Measurements from ENCODE around the gene LDLRAD3. TPM values are rescaled to one million over a fixed set of nuclear protein-coding genes. Genes with fewer than 3 reads are reported as not detected.

Gene LDLRAD3
- total RNA-seq, 1 donor from 2014 or later = 3.9 TPM

GRCh38 chr11:36270701-36271100 lies 326.8 kb downstream of the LDLRAD3 start:
- no peak for DNase-seq (ENCODE audit: low read depth)

DNA sequence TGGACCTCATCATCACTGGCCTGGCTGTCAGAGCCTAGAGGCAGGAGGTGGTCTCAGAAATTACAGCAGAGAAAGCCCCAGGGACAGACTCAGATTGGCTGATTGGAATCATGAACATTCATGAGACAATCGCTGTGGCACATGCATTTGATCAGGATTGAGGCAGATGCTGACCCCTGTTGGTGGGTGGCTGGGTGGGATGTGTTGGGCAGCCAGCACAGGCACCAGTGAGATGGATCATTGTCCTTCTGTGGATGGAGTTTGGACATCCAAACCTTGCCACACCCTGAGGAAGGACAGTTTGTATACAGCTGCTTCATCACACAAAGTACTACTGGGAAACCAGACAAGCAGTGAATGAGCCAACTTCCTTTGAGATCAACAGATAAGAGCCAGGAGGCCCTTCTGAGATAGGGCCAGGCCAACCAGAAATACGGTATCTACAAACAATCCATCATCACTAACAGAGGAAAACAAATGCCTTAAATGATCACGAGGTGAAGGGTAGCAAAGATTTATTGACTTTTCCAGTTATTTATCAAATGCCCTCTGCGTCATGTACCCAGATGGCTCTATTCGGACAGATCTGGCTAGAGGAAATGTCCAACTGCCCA lies 328.0 kb downstream of the LDLRAD3 start:
- no peak for DNase-seq (ENCODE audit: low read depth)

GRCh38 chr11:36273110-36273509 lies 329.2 kb downstream of the LDLRAD3 start:
- DNase-seq (ENCODE audit: low read depth) = no peak

GRCh38 chr11:36274414-36274813 lies 330.6 kb downstream of the LDLRAD3 start:
- no peak for DNase-seq (ENCODE audit: low read depth)

DNA sequence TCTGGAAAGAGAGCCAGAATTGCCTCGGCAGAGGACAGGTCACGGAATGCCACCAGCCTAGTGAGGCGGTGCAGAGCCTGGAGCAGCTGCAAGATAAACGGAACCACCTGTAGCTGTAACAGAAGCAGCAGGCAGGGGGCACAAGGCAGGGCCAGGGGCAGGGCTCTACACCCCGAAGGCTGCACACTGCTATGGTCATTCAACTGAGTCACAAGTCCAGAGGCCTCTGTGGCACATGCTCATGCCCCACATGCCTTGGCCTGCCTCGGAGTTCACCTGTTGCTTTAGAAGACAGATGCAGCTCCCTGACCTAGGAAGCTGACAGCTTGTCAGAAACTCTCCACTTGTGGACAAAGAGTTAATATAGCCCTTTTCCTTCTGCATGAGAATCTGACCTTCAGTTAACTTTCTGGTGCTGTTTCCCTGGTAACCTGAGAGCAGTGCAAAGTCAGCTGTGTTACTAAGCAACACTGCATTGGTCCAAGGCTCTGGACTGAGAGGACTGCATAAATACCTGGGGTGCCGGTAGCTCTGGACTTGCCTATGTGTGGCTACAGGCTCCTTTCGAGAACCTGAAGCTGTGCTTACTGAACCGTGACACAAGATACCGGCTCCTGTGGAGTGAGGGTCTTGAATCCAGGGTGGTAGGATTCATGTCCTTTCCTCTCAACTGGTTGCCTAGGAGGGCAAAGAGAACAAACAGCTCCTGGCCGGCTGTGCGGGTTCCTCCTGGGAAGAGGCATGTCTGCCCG lies 334.8 kb downstream of the LDLRAD3 start:
- DNase-seq (ENCODE audit: low read depth) = peak; percentile 47

DNA sequence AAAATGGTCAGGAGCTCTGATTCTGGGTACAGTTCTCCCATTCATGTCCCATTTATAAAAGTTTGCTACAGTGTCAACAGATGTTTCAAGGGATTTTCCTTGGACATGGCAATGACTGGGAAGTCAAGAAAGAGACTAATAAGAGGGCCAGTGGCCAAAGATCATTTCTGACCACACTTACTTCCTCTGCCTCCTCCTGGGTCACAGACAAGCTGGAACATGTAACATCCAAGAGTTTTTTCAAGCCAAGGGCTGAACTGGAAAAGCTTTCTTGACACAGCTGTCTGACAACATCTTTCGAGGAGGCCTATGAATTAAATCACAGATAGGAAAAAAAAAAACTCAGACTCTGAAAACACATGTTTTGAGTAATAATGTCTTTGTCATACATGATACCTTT lies 336.7 kb downstream of the LDLRAD3 start:
- DNase-seq (ENCODE audit: low read depth) = no peak
